Midbrain (tissue), 1 donor: ENCODE results near the gene MITF.
"Not testable (repeated sequence)": the region's sequence is repeated elsewhere in the genome, so short reads cannot be mapped to it uniquely, and the experiment has no call there.

Source experiments
- DNase-seq: peaks from one replicate; lab custom pipeline; 2025; lab: John Stamatoyannopoulos, UW

The MITF gene

GRCh38 chr3:69791106-69791505 is 51.8 kb downstream of the MITF start:
- peak; percentile 25 for DNase-seq

- peak; percentile 69 for DNase-seq
Observed at GRCh38 chr3:69791919-69792399, 52.7 kb downstream of the MITF start.

DNA sequence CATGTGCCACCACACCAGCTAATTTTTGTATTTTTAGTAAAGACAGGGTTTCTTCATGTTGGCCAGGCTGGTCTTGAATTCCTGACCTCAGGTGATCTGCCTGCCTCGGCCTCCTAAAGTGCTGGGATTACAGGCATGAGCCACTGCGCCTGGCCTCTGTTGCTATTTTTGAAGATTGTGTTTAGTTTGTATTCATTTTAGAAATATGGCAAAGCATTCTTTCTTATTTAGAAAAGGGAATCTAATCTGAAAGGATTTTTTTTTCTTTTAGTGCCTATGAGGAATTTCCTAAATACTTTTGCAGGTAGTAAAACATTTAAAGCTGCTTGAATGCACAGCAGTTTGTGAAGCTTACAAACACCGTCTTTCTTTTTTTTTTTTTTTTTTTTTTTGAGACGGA is 56.9 kb downstream of the MITF start:
- not testable (repeated sequence) for DNase-seq

- DNase-seq, result no peak
Observed at GRCh38 chr3:69803681-69804270, 64.5 kb downstream of the MITF start.

GRCh38 chr3:69805491-69805890 is 66.2 kb downstream of the MITF start:
- DNase-seq, result no peak

DNA sequence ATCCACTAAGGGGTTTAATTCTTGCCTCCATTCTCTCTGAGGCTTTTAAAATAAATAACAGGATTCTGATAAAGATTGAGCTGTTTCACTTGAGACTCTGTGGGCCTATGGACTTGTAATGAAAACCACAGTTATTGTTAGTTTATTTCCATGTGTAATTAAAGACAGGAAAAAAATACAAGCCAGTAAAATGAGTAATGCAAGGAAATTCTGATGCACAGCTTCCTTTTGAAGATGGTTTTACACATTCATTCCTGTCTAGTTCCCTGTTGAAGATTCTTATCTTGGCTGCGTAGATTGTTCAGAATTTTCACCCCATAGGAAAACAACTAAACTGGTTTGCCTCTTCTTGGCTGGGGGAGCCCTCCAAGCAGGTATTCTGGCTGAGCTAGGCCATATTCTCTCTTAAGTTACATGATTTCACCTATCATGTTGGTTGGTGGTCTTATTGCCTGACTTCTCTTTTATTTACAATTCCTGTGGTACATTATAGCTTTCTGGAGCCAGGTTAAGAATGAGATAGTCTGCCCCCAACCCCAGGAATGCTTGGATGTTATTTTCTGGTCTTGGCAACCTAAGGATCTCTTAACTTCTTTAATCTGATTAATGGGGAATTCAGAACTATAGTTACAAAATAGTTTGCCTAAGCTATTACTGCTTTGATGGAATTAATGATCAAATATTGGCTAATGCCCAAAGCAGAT is 67.6 kb downstream of the MITF start:
- DNase-seq, result no peak

GRCh38 chr3:69807674-69808073 is 68.4 kb downstream of the MITF start:
- no peak for DNase-seq

- DNase-seq, result no peak
Observed at GRCh38 chr3:69809076-69809835, 70.0 kb downstream of the MITF start.

- DNase-seq, result no peak
Observed at GRCh38 chr3:69811452-69812401, 72.5 kb downstream of the MITF start.

GRCh38 chr3:69815970-69816369 is 76.7 kb downstream of the MITF start:
- no peak for DNase-seq

- no peak for DNase-seq
Observed at GRCh38 chr3:69817988-69818387, 78.7 kb downstream of the MITF start.

DNA sequence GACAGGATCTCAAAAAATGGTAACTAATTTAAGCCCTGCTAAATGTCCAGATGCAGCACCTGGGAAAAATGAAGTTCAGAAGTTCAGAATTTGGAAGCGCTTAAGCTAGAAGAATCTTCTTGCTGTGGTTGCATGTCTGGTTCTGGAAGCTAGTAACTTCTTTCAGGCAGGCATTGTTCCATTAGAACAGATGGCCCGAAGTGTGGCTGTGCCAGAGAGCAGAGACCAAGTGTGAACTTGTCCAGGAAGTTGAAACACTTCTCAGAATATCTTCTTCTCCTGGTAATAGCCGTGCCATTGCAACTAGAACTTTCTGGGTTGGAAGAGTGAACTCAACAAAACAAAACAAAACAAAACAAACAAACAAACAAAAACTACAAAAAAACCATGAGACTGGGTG is 80.0 kb downstream of the MITF start:
- peak; percentile 58 for DNase-seq

DNA sequence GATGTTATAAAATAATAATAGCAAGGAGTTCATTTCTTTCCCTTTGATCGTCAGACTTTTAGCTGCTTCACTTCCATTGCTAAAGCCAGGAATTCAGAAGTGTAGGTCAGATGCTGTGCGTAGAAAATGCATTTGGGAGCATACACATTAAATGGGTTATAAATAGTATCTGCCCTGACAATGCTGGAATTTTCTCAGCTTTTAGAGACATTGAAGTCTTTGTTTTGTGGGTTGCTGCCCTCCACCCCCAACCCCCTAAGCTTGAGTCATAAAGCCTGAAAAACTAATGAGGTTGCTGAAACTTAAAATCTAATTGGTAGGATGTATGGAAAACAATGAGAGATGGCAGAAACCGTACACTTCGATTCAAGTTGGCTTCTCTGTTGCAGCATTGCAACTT is 81.9 kb downstream of the MITF start:
- DNase-seq, result peak; percentile 59

- no peak for DNase-seq
Observed at GRCh38 chr3:69823743-69824142, 84.5 kb downstream of the MITF start.

DNA sequence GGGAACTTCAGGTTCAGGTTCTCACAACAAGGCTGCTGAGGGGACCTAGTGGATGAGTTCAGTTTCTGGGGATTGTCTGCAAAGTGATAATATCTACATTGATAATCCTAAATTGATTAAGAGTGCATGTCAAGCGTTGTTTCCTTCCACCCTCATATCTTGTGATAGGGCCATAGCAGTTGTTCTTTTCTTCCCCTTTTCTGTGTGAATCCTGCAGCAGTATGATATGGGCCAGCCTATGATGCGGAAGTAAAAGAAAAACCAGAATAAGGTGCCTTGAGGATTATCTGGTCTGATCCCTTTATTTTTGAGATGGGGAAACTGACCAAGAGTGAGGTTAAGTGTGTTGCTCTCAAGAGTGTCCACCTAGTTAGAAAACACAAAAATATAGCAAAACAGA is 86.2 kb downstream of the MITF start:
- DNase-seq, result no peak

DNA sequence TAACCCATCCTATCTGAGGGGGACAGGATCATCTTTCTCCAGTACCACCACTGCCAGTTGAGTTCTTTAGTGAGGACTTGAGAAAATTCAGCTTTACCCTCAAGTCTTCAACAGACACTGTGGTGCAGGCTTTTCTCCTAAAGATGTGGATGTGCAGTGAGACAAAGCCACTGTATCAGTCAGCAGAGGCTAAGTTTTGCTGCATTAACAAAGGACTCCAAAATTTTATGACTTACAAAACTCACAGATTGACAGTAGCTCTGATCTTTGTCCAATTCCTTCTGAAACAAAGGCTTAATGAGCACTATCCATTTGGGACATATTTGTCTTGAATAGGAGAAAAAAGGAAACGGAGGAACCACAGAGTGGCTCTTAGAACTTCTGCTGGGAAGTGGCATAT is 87.9 kb downstream of the MITF start:
- DNase-seq, result no peak

GRCh38 chr3:69828817-69829216 is 89.6 kb downstream of the MITF start:
- no peak for DNase-seq

DNA sequence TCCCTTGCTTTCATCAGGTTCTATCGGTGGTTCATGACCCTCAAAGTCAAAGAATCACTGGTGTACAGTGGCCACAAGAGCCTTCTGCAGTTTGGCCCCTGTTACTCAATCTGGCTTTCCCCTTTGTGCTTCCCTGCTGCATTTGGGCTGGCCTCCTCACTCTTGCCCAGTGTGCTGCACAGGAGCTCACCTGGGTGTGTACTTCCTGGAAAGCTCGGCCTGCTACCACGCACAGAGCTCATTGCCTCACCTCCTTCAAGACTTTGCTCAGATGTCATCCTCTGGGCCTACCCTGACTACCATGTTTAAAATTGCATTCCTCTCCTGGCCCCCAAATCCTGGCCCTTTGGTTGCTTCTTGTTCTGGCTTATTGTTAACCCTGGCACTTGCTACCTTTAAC is 90.9 kb downstream of the MITF start:
- DNase-seq, result no peak

DNA sequence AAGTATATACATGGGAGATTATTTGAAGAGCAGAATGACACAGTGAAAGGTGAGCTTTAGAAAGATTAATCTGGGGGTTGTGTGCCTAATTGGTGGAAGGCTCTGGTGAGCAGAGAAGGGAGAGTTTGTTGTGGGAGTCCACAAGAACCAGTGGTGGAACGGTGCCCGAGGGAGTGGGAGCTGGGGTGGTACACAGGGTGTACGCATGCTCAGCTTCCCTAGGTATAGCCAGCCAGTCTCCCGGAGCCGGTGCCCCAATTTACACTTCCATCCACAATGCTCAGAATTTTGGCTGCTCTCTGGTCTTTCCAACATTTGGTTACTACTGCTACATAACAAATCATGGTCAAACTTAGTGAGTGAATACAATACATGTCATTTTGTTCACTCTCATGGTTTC is 92.5 kb downstream of the MITF start:
- no peak for DNase-seq

DNA sequence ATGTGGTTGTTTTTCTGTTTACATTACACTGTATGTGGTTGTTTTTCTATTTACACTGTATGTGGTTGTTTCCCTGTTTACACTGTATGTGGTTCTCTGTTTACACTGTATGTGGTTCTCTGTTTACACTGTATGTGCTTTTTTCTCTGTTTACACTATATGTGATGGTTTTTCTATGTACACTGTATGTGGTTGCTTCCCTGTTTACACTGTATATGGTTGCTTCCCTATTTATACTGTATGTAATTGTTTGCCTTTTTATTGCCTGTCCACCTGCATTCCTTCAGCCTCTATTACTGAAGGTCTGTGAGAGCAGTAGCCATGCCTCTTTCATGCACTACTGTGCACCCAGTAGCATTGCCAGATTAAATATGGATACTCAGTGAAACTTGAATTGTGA is 94.3 kb downstream of the MITF start:
- DNase-seq, result no peak

DNA sequence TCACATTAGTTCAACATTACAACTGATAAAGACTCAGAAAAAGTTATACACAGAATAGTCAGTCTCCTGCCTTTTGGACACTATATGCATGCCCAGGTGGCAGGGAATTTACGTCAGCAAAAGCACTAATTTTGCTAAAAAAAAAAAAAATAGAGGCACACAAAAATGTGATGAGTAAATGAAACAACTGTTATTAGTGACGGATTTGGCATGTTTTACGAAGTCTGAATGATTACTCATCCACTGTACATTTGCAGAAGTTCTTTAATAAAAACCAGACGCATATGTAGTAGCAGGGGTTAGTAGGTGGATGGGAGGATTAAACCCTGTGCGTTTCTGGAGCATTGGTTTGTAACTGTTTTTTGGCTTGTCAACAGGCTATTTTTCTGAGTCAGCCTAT is 99.0 kb downstream of the MITF start:
- no peak for DNase-seq
